Activated CD8-positive, alpha-beta memory T cell treated with anti-CD3 and anti-CD28 coated beads for 1 hour (primary cell): ENCODE measurements around the gene CCDC148.

Source experiments
- DNase-seq, 2 donors: peaks; one replicate each; pipeline ENCODE4 v3.0.0-alpha.2; 2020; ENCODE audit warnings: low read depth in 1 of 2; ENCODE audit errors: extremely low read depth in 1 of 2

CCDC148 gene

DNA sequence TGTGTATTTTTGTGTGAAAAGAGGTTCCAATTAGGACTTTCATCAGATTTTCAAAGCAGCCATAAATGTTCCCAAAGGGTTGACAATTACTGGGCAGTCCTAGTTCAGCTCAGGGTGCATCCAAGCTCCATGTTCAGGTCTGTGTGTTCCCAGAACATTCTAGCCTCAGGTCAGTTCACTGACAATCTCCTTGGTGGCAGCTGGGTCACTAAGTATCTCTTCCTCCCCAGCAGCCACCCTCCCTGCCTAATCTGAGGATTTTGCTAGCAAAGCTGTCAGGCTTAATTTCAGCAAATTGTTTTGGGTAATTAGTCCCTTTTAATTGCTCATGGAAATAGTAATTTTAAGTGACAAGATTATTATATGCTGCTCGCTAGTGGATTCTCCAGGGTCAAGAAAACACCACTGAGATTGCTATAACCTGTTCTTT, 325.1 kb downstream of the CCDC148 start:
- DNase-seq, result no peak

DNA sequence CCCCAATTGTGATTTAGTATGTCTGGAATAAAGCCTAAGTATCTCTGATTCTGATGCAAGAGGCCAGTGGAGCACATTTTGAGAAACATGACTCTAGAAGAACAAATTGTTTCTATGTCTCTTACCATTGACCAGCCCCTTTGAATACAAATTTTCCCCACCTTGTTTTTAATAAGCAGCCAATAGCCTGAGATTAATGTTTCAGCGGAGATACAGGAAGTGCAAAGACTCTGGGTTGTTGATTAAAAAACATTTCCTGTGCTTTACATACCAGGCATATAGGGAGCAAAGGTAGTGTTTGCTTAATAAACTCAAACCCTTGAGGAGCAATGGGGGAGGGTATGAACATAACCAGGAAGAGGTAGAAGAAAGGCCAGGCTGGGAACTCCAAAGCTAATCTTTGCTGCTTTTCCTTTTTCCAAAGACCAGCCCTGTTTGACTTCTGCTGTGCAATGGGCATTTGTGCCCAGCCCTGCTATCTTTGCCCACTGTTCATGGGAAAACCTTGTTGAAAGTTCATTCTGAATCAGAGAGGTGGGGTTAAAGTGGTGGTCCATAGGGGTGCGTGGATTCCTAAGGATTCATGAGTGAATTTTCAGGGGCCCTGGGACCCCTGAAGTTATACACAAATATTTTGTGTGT, 325.6 kb downstream of the CCDC148 start:
- DNase-seq, result no peak

DNA sequence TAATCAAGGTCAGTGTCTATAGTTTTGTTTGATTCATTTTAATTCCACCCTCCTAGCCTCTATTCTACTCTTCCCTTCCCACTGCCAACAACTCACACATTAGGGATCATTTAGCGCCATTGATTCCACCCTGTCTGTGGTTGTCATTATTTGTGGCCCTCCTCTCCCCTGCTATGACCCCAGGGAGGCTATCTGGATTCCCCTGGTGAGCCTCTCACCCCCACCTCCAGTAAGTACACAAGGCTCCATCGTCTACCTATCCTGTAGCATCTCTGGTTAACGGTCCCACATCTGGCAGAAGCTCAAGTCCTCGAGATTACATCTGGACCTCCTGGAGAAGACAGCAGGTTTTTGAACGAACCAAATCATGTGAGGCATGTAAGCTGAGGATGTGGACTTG, 327.5 kb downstream of the CCDC148 start:
- no peak for DNase-seq

DNA sequence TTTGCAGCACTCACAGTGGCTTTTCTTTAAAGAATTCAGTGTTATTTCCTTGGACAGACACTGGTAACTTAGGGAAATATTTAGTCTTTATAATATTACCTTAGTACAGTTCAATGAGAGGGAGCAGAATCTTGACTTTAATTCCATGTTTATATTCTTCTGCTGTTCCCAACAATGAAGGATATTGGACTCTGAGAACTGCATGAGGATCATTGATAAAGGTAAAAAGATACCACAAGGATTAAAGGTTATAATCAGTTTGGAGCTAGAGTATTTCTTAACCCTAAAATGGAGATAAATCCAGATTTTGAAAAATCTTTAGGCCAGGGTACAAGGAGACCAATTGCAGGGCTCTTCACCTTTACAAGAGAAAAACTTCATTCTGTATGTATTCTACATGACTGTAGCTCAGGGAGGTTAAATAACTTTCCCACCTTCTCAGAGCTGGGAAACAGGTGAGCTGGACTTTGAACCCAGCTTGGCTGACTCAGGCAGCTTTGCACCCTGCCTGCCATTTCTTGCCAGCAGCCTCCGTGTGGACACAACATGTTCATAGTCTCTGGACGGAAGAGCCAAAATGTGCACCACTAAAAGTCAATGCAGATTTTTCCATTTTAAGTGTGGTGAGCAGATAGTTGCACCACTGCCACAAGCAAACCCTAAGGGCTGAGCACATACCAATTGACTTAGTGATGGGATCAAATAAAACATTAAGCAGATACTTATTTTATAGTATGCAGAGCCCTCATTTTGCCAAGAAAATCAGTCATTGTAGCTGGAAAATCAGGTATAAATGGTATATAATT, 328.2 kb downstream of the CCDC148 start:
- no peak for DNase-seq

DNA sequence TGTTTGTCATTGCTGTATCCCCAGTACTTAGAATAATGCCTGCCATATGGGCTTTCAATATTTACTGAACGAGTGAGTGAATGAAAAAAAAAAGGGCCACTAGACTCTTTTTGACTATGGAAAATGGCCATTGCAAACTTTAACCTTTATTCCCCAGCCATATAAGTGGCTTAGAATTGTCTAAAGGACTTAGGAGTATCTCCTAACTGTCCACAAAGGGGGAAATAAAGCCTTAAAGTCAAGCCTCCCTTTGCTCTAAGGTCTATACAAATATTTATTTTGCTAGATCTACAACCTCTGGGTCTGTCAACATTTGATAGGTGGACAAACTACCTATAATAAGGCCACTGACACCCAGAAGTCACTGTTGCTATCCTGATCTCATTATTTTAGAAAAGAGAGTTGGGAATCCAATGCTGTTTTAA, 329.2 kb downstream of the CCDC148 start:
- no peak for DNase-seq

DNA sequence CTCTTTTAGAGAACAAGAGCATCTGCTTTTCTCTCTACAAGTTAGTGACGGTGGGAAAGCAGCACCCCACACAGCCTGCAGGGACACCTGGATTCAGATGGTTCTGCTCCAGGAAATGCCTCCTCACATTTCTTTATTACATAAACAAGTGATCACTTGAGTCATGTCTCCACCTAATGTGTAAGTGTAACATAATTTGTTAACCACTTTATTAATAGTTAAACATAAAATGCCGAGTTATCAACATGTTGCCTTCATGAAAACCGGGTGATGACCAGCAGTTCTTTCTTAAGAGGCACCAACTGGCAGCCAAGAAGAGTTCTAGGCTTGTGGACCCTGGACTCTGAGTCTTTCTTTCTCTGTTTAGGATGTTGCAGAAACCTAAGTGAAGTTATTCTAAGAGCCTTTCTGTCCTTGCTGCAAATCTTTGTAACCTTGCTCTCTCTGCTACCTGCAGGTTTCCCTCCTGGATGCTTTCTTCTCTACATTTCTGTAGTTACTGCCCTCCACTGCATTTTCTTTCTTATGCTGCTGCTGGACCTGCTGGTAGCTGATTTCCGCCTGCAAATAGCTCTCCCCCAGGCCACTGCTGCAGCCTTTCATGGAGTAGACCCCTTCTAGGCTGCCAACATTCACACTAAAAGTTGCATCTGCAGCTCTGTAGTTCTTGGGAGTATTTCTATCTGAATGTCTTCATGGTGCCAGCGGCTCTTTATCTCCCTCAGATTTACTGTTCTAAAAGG, 330.6 kb downstream of the CCDC148 start:
- no peak for DNase-seq

DNA sequence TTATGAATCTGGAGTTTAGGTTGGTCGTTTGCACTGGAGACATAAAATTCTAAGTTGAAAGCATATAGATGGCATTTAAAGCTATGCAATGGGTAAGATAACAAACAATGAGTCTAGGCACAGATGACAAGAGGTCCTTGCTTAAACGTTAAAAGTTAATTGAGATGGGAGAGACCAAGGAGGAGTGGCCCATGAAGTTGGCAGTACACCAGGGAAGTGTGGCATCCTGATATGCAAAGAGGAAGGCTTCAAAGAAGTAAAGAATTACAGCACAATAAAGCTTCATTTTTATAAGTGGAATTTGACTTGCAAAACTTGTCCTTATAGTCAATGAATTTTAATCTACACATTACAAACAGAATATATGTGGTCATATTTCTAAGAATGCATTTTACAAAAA, 331.7 kb downstream of the CCDC148 start:
- no peak for DNase-seq
